ENCODE measurements around the gene KCNQ1. TPM values are rescaled to one million over a fixed set of nuclear protein-coding genes. Genes with fewer than 3 reads are reported as not detected.

KCNQ1 gene
- total RNA-seq, 1 experiment from 2014 or later, result 10.7 TPM

DNA sequence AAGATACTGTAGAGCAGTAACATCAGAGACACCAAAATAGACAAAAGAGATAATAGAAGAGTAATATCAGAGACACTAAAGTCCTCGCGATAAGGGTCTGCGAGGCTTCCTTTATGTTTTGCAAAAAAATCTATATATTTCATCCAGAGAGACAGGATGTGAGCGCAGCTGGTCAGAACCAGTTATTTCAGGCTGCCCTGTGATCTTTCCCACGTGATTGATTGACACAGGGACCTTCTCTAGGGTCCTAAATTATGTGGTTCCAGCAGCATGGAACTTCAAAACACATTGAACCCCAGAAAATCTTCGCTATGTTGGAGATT is 118.0 kb downstream of the KCNQ1 start:
- Histone ChIP-seq H3K4me3 (replicated peaks in 1 of 2; ENCODE audit: low read depth in 1 of 2, low read length in 2 of 2) (no peak overlapping the region), H4K20me1 (ENCODE audit: insufficient read depth) (no peaks in the 10 kb centered on the region), H3K4me2 (ENCODE audit: low read length) (no peak overlapping the region), H3K9ac (ENCODE audit: low read length) (no peak overlapping the region), H3K36me3 (ENCODE audit: control insufficient read depth in 1 of 2, insufficient read depth in 2 of 2, low read length in 2 of 2) (no peaks in the 10 kb centered on the region), H3K27me3 (ENCODE audit: insufficient read depth, low read length) (no peaks in the 10 kb centered on the region), H3K27ac (ENCODE audit: low read depth, low read length) (no peak overlapping the region), H3K9me2 (ENCODE audit: insufficient read depth) (no peaks in the 10 kb centered on the region), H3K4me1 (ENCODE audit: control insufficient read depth in 1 of 2, insufficient read depth in 2 of 2, low read length in 2 of 2) (no peaks in the 10 kb centered on the region; a peak in 1 of 4 replicates), H3K9me3 (ENCODE audit: control insufficient read depth in 1 of 2, insufficient read depth in 1 of 2, low read depth in 1 of 2, low read length in 2 of 2) (no peaks in the 10 kb centered on the region), H3K79me2 (ENCODE audit: insufficient read depth, low read length) (no peaks in the 10 kb centered on the region), H2AFZ (ENCODE audit: low read depth, low read length, poor library complexity, severe bottlenecking) (no peak overlapping the region)
- ATAC-seq (no peak), DNase-seq (ENCODE audit: low read depth, low spot score) (no peak)
- intact Hi-C loops (cut with micrococcal nuclease), result no loop called here
- ChIA-PET CTCF (no interaction called here), RAD21 (ENCODE audit: low non-redundant PET in 1 of 2, low total read pairs in 2 of 2, uncharacterized antibody in 2 of 2, unreplicated experiment in 2 of 2) (no interaction called here), POLR2A (no interaction called here)
- TF ChIP-seq EZH2phosphoT487 (IDR thresholded peaks at IDR 0.05; ENCODE audit: borderline replicate concordance), result no peak
- no peak for TF ChIP-seq SRF (IDR thresholded peaks at IDR 0.05; ENCODE audit: low read depth)
- TF ChIP-seq EZH2 (IDR thresholded peaks at IDR 0.05), result no peak
- no peak for TF ChIP-seq FOSL1 (IDR thresholded peaks at IDR 0.05; ENCODE audit: low read depth)
- TF ChIP-seq JUND (IDR thresholded peaks at IDR 0.05), result no peak
- TF ChIP-seq MAX (IDR thresholded peaks at IDR 0.05), result no peak
- TF ChIP-seq POLR2A (IDR thresholded peaks at IDR 0.05; ENCODE audit: borderline replicate concordance, extremely low read depth, insufficient read depth, insufficient read length), result no peak
- no TSS peak for BruUV-seq (replicated peaks)

- H3K27ac ChIP-seq (ENCODE audit: low read depth, low read length), result no peak overlapping the region
- no peaks in the 10 kb centered on the region for H3K27me3 ChIP-seq (ENCODE audit: insufficient read depth, low read length)
- no peak overlapping the region for H2AFZ ChIP-seq (ENCODE audit: low read depth, low read length, poor library complexity, severe bottlenecking)
- TF ChIP-seq CEBPB (IDR thresholded peaks at IDR 0.05; ENCODE audit: low read depth) (no peak), ZNF274 (IDR thresholded peaks at IDR 0.05; ENCODE audit: low read depth, low read length) (no peak), RAD21 (IDR thresholded peaks at IDR 0.05; ENCODE audit: low read depth) (no peak), TCF7L2 (IDR thresholded peaks at IDR 0.05; ENCODE audit: borderline replicate concordance, extremely low read depth, insufficient read depth, insufficient read length) (no peak), EZH2 (IDR thresholded peaks at IDR 0.05) (no peak), SIN3A (IDR thresholded peaks at IDR 0.05; ENCODE audit: low read depth) (no peak), SRF (IDR thresholded peaks at IDR 0.05; ENCODE audit: low read depth) (no peak)
- TF ChIP-seq, protein P1, sequence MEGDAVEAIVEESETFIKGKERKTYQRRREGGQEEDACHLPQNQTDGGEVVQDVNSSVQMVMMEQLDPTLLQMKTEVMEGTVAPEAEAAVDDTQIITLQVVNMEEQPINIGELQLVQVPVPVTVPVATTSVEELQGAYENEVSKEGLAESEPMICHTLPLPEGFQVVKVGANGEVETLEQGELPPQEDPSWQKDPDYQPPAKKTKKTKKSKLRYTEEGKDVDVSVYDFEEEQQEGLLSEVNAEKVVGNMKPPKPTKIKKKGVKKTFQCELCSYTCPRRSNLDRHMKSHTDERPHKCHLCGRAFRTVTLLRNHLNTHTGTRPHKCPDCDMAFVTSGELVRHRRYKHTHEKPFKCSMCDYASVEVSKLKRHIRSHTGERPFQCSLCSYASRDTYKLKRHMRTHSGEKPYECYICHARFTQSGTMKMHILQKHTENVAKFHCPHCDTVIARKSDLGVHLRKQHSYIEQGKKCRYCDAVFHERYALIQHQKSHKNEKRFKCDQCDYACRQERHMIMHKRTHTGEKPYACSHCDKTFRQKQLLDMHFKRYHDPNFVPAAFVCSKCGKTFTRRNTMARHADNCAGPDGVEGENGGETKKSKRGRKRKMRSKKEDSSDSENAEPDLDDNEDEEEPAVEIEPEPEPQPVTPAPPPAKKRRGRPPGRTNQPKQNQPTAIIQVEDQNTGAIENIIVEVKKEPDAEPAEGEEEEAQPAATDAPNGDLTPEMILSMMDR (IDR thresholded peaks at IDR 0.05 in 2 of 3, conservative IDR thresholded peaks at IDR 0.05 in 1 of 3; ENCODE audit: borderline replicate concordance in 1 of 3, insufficient read depth in 1 of 3, low read depth in 2 of 3, low read length in 2 of 3), result no peak
- no peaks in the 10 kb centered on the region for H3K9me3 ChIP-seq (ENCODE audit: control insufficient read depth in 1 of 2, insufficient read depth in 1 of 2, low read depth in 1 of 2, low read length in 2 of 2)
- POLR2A ChIA-PET, result no interaction called here
- no peak overlapping the region for H3K9ac ChIP-seq (ENCODE audit: low read length)
- DNase-seq (ENCODE audit: low read depth, low spot score) (no peak), ATAC-seq (no peak)
- H3K79me2 ChIP-seq (ENCODE audit: insufficient read depth, low read length), result no peaks in the 10 kb centered on the region
- no peaks in the 10 kb centered on the region for H3K9me2 ChIP-seq (ENCODE audit: insufficient read depth)
- CTCF ChIA-PET, result no interaction called here
- no peaks in the 10 kb centered on the region for H3K36me3 ChIP-seq (ENCODE audit: control insufficient read depth in 1 of 2, insufficient read depth in 2 of 2, low read length in 2 of 2)
- no TSS peak for BruUV-seq (replicated peaks)
- RAD21 ChIA-PET (ENCODE audit: low non-redundant PET in 1 of 2, low total read pairs in 2 of 2, uncharacterized antibody in 2 of 2, unreplicated experiment in 2 of 2), result no interaction called here
- intact Hi-C loops (cut with micrococcal nuclease), result no loop called here
- no peaks in the 10 kb centered on the region for H4K20me1 ChIP-seq (ENCODE audit: insufficient read depth)
- no peak overlapping the region for H3K4me3 ChIP-seq (replicated peaks in 1 of 2; ENCODE audit: low read depth in 1 of 2, low read length in 2 of 2)
- H3K4me2 ChIP-seq (ENCODE audit: low read length), result no peak overlapping the region
- no peaks in the 10 kb centered on the region; a peak in 1 of 4 replicates for H3K4me1 ChIP-seq (ENCODE audit: control insufficient read depth in 1 of 2, insufficient read depth in 2 of 2, low read length in 2 of 2)
These were observed 118.6 kb downstream of the KCNQ1 start for GRCh38 chr11:2563213-2564007.
